Spleen (tissue), 11 donors: ENCODE results near the gene CNDP2. TPM values are rescaled to one million over a fixed set of nuclear protein-coding genes. Genes with fewer than 3 reads are reported as not detected.

Source experiments
- DNase-seq: peaks from one replicate; pipeline ENCODE4 v3.0.0-alpha.2; 2020
- H3K27ac ChIP-seq, 8 donors: fragments of 200-600 bp; sonication (generic) in 7 of 8; 1 replicate in 4 of 8; 2 replicates in 4 of 8; pipeline versions ENCODE4 v1.5.0 to v1.8.0; 2016 to 2021; ENCODE audit warnings: inconsistent platforms in 4 of 8, mild to moderate bottlenecking in 4 of 8, moderate library complexity in 1 of 8
- H3K27me3 ChIP-seq, 7 donors: fragments of 200-600 bp; sonication (generic) in 6 of 7; replicated peaks in 1 of 7; 1 replicate in 4 of 7; 2 replicates in 3 of 7; pipeline versions ENCODE4 v1.5.0 to v1.8.0; 2016 to 2021; ENCODE audit warnings: inconsistent platforms in 3 of 7, mild to moderate bottlenecking in 1 of 7
- H3K36me3 ChIP-seq, 6 donors: fragments of 200-600 bp; sonication (generic) in 5 of 6; 1 replicate in 4 of 6; 2 replicates in 2 of 6; pipeline versions ENCODE4 v1.5.0 to v1.8.0; 2016 to 2021; ENCODE audit warnings: inconsistent platforms in 2 of 6
- H3K4me1 ChIP-seq, 6 donors: fragments of 200-600 bp; sonication (generic) in 5 of 6; 1 replicate in 3 of 6; 2 replicates in 3 of 6; pipeline versions ENCODE4 v1.5.0 to v1.8.0; 2016 to 2021; ENCODE audit warnings: inconsistent platforms in 3 of 6
- H3K4me3 ChIP-seq, 8 donors: fragments of 200-600 bp; sonication (generic) in 7 of 8; 1 replicate in 4 of 8; 2 replicates in 4 of 8; pipeline versions ENCODE4 v1.5.0 to v1.8.0; 2016 to 2021; ENCODE audit warnings: inconsistent platforms in 4 of 8, mild to moderate bottlenecking in 4 of 8, moderate library complexity in 2 of 8
- H3K9me3 ChIP-seq, 8 donors: fragments of 200-600 bp; sonication (generic) in 7 of 8; 1 replicate in 4 of 8; 2 replicates in 4 of 8; pipeline versions ENCODE4 v1.5.0 to v1.8.0; 2016 to 2021; ENCODE audit warnings: inconsistent platforms in 4 of 8
- CTCF ChIP-seq, 11 experiments: fragments of 200-600 bp in 7 of 11; fragments of 450-650 bp in 4 of 11; sonication (generic) in 4 of 11; IDR thresholded peaks in 8 of 11; conservative IDR thresholded peaks in 3 of 11; 1 replicate in 7 of 11; 2 replicates in 4 of 11; pipeline versions ENCODE4 v1.4.0 to v1.8.0; 2016 to 2021; ENCODE audit warnings: antibody characterized with exemption in 11 of 11, inconsistent platforms in 4 of 11, mild to moderate bottlenecking in 1 of 11
- POLR2A ChIP-seq, 3 donors: fragments of 450-650 bp; IDR thresholded peaks; one replicate each; pipeline ENCODE4 v1.5.1; 2017; ENCODE audit warnings: antibody characterized with exemption in 3 of 3, mild to moderate bottlenecking in 1 of 3
- POLR2AphosphoS5 ChIP-seq, 3 donors: sonication (generic); formaldehyde crosslinking; IDR thresholded peaks; one replicate each; pipeline ENCODE4 v1.5.1; 2017; ENCODE audit warnings: antibody characterized with exemption in 3 of 3
- WGBS, 5 donors: extraction: QIAGEN DNeasy Blood & Tissue Kit in 3 of 5; methylation state at CpG; one replicate each; pipeline versions ENCODE4 v1.1.5 to v1.1.7; 2013 to 2018; 5-methylcytosine and 5-hydroxymethylcytosine counted together
- intact Hi-C: fragments of 100-400 bp; cut with DNase I; formaldehyde crosslinking; loops from one replicate; pipeline ENCODE4 v1.15.0; 2023; ENCODE audit warnings: low total_unique reads
- polyA plus RNA-seq, 3 donors: library from polyadenylated mRNA; stranded (reverse); fragments of 200-250 nt; gene quantifications; one replicate each; pipeline ENCODE4 v1.2.1, GENCODE V29; 2013
- total RNA-seq, 7 donors: library from RNA; depleted of rRNA in 3 of 7; stranded (reverse); fragments of >200 nt in 3 of 7; fragmentation: NEBNext Ultra II Directional in 4 of 7; extraction: Animal tissue kit (Norgen Biotek cat#: 25700) in 4 of 7; gene quantifications; one replicate each; pipeline versions ENCODE4 v1.1.0 to v1.2.1, GENCODE V29; 2016 to 2021
- donor health status: healthy with polysubstance abuse.
- donor health status: DM: no; HTN: no; CAD: no; lungs with moderate emphysema.
- donor health status: DM: no; HTN: no; CAD: no.
- donor health status: Bipolar disorder and iron deficiency.
- donor health status: healthy.
- donor health status: DM: no; HTN: no; CAD: no.
- donor health status: DM: yes; HTN: yes; CAD: no.

The CNDP2 gene
- total and polyA plus RNA-seq, 10 donors = 102 to 310 (median 271) TPM

- Histone ChIP-seq H3K9me3 (no peaks in the 10 kb centered on the region), H3K36me3 (peaks cover 5 to 100% (median 97%) of the 10 kb centered on the region in 6 donors), H3K27ac (no peak overlapping the region), H3K4me1 (peaks cover 0 to 5% (median under 1%) of the 10 kb centered on the region in 6 donors), H3K27me3 (no peaks in the 10 kb centered on the region), H3K4me3 (no peak overlapping the region)
- intact Hi-C loops = no loop called here
- DNase-seq = no peak
- TF ChIP-seq POLR2A (IDR thresholded peaks at IDR 0.05) = no peak
- TF ChIP-seq CTCF (IDR thresholded peaks at IDR 0.05 in 8 of 11, conservative IDR thresholded peaks at IDR 0.05 in 3 of 11) = no peak
- no peak for TF ChIP-seq POLR2AphosphoS5 (IDR thresholded peaks at IDR 0.05)
- WGBS, 5 donors = 87 to 91% (median 90%) methylated on average over 8 of the region's 8 CpGs
Measured at GRCh38 chr18:74513883-74514205, 17.7 kb downstream of the CNDP2 start.

GRCh38 chr18:74514860-74515495 lies 18.8 kb downstream of the CNDP2 start:
- H3K36me3 ChIP-seq = peaks cover 11 to 100% (median 97%) of the 10 kb centered on the region in 6 donors
- H3K27me3 ChIP-seq = no peaks in the 10 kb centered on the region
- H3K27ac ChIP-seq = no peak overlapping the region
- no peak overlapping the region for H3K4me3 ChIP-seq
- peak; percentile 63 for DNase-seq
- no peaks in the 10 kb centered on the region for H3K4me1 ChIP-seq
- WGBS, 5 donors = 92 to 96% (median 94%) methylated on average over 16 to 18 of the region's 18 CpGs
- TF ChIP-seq POLR2AphosphoS5 (IDR thresholded peaks at IDR 0.05) (peak in 1 of 3 donors; percentile 58), CTCF (IDR thresholded peaks at IDR 0.05 in 8 of 11, conservative IDR thresholded peaks at IDR 0.05 in 3 of 11) (no peak)
- H3K9me3 ChIP-seq = no peaks in the 10 kb centered on the region
- intact Hi-C loops = no loop called here

- Histone ChIP-seq H3K36me3 (peaks cover 11 to 100% (median 97%) of the 10 kb centered on the region in 6 donors), H3K4me1 (no peaks in the 10 kb centered on the region), H3K27me3 (no peaks in the 10 kb centered on the region), H3K4me3 (no peak overlapping the region), H3K27ac (no peak overlapping the region), H3K9me3 (no peaks in the 10 kb centered on the region)
- intact Hi-C loops = no loop called here
- DNase-seq = peak; percentile 74
- no peak for TF ChIP-seq POLR2A (IDR thresholded peaks at IDR 0.05)
- peak in 1 of 3 donors; percentile 45 for TF ChIP-seq POLR2AphosphoS5 (IDR thresholded peaks at IDR 0.05)
- no peak for TF ChIP-seq CTCF (IDR thresholded peaks at IDR 0.05 in 8 of 11, conservative IDR thresholded peaks at IDR 0.05 in 3 of 11)
- WGBS, 5 donors = 92 to 100% (median 94%) methylated on average over 1 to 13 of the region's 13 CpGs
Measured at GRCh38 chr18:74515620-74516231, 19.6 kb downstream of the CNDP2 start.
